HG02884 (cell line): Measurements from ENCODE around the gene TMEM125.

Source experiments
- ATAC-seq: cut with Tn5 transposase; IDR thresholded peaks from one replicate; pipeline ENCODE4 v1.9.1; 2021; ENCODE audit warnings: mild to moderate bottlenecking, moderate library complexity; ENCODE audit not compliant: unreplicated experiment

The TMEM125 gene

GRCh38 chr1:43246466-43247213 is 23.1 kb upstream of the TMEM125 start:
- ATAC-seq: no peak

- ATAC-seq: no peak
Measured at GRCh38 chr1:43247256-43247921, 22.4 kb upstream of the TMEM125 start.

DNA sequence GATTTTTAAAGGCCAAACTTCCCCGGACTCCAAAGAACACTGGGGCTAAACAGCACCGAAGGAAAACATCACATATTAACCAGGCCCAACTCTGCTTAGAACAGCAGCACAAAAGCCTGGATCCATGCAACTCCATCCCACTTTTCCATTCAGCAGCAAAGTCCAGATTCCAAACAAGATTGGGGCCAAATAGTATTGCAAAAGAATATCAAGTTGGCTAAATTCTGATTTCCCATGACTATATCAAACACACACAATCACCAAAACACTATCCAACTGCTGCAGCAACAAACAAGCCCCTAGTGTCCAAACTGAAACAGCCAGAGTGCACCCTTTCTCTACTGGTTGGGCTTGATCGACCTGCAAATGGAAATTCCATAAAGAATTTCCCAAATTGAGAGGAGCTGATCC is 19.4 kb upstream of the TMEM125 start:
- ATAC-seq: no peak

DNA sequence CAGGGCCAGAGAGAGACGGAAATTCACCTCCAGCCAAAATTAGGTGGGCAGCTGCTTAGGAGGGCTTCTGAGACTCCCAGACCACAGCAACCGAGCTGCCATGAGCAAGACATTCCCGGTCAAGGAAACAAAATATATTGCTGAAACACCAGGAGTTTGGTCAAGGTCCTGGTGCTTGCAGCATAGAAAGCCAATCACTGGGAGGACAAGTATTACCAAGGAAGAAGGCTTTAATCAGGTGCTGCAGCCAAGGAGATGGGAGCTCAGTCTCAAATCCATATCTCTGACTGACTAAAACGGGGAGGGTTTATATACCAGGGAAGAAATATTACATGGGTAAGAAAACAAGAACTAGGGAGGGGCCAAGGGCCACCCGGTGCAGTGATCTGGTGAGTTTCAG is 18.8 kb upstream of the TMEM125 start:
- ATAC-seq: no peak

- ATAC-seq: no peak
Measured at GRCh38 chr1:43252225-43252624, 17.6 kb upstream of the TMEM125 start.

GRCh38 chr1:43253173-43253572 is 16.6 kb upstream of the TMEM125 start:
- ATAC-seq: no peak

- ATAC-seq: no peak
Measured at GRCh38 chr1:43253876-43254275, 15.9 kb upstream of the TMEM125 start.

DNA sequence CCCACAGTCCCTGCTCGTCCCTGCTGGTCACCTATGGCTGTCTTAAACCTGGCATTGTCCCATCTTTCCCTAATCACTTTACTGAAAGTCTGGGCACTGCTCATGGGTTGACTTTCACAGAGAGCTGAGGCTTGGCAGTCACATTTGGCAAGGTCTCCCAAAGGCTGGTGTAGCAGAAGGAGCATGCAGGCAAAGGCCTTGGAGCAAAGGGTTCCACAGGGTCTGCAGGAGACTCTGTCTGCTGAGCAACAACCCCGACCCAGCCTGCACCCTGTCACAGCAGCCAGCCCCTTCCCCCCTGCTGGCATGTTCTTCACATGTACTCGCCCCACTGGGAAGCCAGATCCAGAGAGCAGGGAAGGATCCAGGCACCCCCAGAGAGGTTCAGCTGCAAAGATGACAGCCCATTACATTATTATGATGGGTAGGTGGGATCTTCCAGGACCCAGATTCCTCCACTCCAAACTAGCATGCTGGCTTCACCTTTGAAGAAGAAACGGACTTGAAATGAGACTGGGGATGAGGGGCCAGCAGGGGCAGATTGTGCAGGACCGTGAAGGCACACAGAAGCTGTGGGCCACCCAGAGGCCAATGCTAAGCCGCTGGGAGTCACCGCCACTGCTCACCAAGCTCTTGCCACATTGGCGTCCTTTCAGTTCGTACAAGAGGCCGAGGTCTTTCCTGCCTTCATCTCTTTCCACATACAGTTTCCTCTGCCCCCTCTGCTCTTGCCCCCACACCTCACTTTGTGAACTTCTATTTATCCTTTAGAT is 14.2 kb upstream of the TMEM125 start:
- ATAC-seq: no peak

- no peak for ATAC-seq
Measured at GRCh38 chr1:43256675-43257570, 12.9 kb upstream of the TMEM125 start.

DNA sequence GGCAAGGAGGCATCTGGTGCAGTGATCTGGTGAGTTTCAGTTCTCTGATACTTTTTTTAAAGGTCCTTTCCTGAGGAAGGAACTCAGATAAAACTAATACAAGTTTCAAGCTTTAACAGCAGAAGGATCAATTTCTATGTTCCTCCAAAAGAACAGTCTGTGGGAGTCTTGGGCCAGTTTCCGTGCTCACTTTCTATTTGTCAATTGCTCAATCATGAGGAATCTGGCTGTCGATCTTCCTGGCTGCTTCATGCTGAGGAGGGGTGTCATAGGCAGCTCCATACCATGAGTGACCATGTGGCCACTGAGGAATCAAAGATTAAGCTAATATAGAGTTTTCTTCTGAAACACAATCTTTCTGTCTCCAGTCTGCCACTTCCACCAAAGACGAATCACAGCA is 11.4 kb upstream of the TMEM125 start:
- ATAC-seq: no peak

DNA sequence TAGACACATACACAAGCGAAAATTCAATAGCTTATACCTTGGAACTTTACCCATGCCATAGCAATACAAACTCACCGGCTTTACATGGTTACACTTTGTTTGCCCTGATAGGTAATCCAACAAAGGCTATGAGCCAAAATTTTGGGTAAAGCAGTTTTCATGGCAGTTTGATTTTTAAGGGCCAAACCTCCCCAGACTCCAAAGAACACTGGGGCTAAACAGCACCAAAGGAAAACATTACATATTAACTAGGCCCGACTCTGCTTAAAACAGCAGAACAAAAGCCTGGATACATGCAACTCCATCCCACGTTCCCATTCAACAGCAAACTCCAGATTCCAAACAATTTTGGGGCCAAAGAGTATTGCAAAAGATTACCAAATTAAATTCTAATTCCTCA is 4.4 kb upstream of the TMEM125 start:
- no peak for ATAC-seq

GRCh38 chr1:43266881-43267280 is 2.9 kb upstream of the TMEM125 start:
- ATAC-seq: no peak

GRCh38 chr1:43267291-43267805 is 2.4 kb upstream of the TMEM125 start:
- no peak for ATAC-seq

- ATAC-seq: no peak
Measured at GRCh38 chr1:43267818-43268425, 1.9 kb upstream of the TMEM125 start.

- ATAC-seq: no peak
Measured at GRCh38 chr1:43270421-43271095, 775 bp downstream of the TMEM125 start.

DNA sequence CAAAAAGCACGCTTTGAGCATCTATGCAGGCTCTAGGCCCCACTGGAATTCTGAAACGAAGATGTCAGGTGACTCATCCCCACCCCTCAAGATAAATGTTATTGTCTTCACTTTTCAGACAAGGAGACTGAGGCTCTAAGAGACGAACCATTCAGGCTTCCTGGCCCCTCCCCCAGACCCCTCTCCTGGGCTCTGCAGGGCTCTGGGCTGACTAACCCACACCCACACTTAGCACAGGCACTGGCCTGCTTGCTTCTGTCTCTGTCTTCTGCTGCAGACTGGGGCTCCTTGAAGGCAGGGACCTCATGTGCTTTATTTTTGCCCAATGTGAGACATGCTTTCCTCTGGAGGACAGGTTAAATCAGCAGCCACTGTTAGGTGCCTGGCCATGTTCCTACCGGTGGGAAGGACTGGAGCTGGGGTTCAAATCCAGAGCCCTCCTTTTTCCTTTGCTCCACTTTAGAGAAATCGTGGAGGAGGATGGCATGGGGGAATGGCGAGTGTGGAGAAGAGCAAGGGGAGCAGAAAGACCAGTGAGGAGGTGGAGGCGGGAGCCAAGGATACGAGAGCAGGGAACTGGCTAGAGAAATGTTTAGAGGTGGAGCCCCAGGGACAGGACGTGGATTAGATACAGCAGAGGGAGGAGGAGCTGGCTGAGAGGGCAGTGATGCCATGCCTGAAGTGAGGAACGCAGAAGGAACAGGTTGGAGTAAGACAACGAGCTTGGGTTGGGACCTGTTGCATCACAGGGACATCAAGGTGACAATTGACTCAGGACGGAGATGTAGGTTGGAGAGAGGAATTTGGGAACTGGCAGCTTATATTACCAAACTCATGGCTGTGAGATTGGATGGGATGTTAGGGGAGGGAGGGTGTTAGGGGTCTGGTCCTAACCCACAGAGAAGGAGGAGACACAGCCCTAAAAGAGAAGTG is 1.7 kb downstream of the TMEM125 start:
- ATAC-seq: no peak

GRCh38 chr1:43272161-43272560 is 2.4 kb downstream of the TMEM125 start:
- ATAC-seq: no peak
